ENCODE data around the gene RAD21L1.
"Not testable (repeated sequence)": the region's sequence is repeated elsewhere in the genome, so short reads cannot be mapped to it uniquely, and the experiment has no call there.

The RAD21L1 gene

DNA sequence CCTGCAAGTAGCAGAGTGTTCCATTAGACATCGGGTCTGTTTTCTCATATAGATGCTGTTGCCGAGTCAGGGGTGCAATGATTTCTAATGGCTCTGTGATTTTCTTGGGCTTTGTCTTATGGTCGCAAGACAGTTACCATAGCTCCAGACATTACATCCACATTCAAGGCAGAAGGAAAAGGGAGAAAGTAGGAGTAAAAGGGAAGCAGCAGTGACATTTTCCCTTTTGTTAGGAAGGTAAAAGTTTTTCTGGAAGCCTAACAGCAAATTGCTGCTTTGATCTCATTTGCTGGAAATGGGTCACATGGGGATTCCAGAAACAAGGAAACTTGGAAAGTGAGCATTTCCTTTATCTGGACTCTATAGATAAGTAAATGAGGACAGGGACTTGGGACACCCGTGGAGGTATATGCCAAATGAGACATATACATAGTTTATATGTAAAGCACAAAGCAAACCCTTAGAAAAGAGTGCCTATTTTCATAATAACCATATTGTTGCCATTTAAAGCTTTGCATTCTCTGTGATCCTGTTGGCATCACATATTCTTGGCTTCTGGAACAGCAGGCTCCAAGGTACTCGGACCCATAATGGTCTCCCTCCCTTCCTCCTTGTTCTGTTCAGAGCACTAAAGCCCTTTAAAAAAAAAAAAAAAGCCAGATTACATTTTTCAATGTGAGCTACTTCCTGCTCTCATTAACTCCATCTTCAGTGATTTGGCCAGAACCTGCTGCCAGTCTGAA, 22.9 kb upstream of the RAD21L1 start, which contains the start of gene C20orf202:
TSS of gene C20orf202 (plus strand) at position 693 of the 743 bp plus-strand sequence. CDS start 132 bp downstream, outside the sequence.
- no peak for DNase-seq

DNA sequence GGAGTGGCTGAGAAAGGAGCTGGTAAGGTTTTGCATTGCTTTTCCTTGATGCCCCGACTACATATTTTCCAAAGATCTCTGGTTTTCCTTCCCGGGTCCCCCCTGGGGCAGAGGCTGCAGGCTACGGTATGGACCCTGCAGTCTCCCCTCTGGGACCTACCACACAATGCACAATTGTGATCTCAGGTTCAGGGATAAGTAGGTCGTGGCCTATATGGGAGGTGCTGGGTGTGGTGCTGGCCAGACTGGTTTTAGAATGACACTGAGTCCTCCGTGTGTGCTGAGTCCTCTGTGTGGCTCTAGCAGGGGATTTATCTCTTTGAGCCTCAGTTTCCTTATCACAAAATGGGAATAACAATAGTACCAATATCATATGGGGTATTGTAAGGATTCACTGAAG, 22.2 kb upstream of the RAD21L1 start:
- DNase-seq: no peak

- no peak for DNase-seq
Observed at GRCh38 chr20:1204113-1204512, 21.7 kb upstream of the RAD21L1 start.

GRCh38 chr20:1204576-1204975, 21.3 kb upstream of the RAD21L1 start:
- no peak for DNase-seq

DNA sequence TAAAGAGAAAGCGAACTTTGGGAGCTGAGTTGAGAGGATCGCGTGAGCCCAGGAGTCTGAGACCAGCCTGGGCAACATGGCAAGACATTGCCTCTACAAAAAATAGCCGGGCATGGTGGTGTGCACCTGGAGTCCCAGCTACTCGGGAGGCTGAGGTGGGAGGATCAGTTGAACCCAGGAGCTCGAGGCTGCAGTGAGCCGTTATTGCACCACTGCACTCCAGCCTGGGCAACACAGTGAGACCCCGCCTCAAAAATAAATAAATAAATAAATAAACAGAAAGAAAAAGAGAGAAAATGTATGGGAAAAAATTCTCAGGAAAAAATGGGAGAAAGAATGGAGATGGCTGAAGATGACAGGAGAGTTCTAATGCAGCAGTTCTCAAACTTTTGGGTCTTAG, 20.0 kb upstream of the RAD21L1 start:
- no peak for DNase-seq

GRCh38 chr20:1206366-1207148, 19.3 kb upstream of the RAD21L1 start:
- no peak for DNase-seq

- no peak for DNase-seq
Observed at GRCh38 chr20:1207293-1207878, 18.5 kb upstream of the RAD21L1 start.

DNA sequence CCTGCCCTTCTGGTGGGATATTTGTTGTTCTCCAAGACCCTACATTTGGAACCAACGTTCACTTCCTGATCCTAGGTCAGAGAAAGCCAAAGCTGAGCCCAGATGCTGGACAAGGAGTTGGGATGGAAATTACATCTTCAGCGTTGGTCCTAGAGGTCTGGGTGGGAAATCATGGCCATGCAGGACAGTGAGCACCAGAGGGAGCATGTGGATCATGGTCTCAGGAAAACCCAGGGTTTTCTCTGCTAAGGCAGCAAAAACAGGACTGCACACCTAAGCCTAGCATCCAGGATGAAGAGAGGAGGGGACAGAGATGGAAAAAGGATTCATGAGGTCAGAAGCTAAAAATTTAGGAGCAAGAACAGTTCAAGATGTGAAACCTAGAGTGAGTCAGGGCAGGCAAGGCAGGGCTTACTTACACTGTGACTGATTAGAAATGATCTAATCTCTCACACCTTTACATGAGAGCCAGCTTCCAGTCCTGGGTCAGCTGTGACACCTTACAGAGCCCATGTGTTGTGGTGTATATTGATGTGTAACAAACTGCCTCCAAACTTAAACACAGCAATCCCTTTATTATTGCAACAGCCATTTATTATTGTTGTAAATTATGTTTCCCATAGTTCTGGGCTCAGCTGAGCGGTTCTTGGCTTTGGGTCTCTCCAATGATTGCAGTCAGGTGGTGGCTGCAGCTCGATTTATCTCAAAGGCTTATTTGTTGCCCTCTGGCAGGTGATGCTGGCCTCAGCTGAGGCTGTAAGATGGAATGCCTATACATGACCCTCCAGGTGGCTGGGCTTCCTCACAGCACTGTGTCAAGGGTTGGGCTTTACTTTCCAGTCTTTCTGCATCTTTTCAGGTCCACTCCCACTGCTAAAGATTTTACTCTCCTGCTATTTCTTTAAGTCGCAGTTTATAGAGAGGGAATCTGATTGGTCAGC, 16.1 kb upstream of the RAD21L1 start:
- peak; percentile 11 for DNase-seq

GRCh38 chr20:1210501-1210900, 15.3 kb upstream of the RAD21L1 start:
- no peak for DNase-seq

DNA sequence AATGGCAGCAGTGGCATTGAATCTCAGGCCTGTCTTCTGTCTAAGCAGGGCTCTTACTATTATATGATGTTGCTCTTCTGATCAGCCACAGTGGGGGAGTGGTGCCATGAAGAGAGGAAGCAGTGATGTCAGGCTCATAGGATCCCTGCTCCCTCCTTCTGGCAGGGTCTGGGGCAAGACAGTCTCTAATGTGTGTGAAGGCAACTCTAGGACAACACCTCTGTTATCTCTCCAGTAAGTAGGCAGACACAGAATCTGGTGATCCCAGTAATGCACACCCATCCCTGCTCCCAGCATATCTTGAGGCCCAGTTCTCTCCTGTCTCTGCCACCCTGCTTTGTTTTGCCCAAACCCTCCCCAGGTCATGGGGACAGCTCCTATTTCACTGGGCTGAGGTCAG, 13.8 kb upstream of the RAD21L1 start:
- no peak for DNase-seq

DNA sequence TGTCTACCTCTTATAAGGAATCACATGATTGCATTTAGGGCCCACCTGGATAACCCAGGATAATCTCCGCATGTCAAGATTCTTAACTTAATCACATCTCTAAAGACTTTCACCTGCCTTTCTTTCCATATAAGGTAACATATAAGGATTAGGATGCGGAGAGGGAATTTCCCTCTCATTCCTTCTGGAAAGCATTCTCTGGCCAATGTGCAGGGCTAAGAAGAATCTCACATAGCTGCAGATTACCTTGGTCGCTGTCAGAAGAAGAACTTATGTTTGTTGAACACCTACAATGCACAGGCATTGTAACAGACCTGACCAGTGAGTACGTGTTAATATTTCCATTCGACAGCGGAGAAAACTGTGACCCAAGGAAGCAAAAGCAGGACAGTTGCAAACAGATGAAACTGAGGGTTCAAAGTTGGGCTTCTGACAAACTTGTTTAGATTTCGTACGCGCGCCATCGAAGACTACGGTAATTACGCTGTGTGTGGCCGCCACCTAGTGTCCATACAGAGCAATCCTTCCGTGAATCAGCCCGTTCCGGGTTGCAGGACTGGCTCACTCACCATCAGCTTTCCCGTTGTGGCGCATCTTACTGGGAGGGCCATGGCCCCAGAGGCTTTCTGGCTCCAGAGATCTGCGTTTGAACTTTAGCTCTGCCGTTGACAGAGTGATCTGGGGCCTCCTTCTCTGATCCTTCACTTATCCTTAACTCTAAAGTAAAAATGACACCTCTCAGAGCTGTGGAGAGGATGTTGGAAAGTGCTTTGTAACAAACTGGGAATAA, 13.0 kb upstream of the RAD21L1 start:
- peak; percentile 89 for DNase-seq

DNA sequence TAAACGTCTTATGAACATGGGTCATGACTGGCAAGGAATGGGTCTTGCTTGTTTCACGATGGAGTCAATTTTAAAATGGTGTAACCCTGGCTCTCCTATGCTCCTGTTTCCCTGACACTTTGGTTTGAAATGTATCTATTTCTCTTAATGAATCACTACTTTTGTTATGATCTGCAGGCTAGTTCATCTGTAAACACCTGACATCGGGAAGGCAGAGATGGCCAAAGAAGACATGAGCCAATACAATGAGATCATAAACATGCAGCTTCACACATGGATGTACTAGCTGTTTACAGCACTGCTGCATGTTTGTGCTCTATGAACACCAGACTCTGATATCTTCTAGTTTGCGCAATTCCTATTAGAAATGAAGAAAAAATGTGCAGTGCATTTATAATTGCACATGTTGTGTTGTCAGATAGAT, 11.0 kb upstream of the RAD21L1 start:
- no peak for DNase-seq

DNA sequence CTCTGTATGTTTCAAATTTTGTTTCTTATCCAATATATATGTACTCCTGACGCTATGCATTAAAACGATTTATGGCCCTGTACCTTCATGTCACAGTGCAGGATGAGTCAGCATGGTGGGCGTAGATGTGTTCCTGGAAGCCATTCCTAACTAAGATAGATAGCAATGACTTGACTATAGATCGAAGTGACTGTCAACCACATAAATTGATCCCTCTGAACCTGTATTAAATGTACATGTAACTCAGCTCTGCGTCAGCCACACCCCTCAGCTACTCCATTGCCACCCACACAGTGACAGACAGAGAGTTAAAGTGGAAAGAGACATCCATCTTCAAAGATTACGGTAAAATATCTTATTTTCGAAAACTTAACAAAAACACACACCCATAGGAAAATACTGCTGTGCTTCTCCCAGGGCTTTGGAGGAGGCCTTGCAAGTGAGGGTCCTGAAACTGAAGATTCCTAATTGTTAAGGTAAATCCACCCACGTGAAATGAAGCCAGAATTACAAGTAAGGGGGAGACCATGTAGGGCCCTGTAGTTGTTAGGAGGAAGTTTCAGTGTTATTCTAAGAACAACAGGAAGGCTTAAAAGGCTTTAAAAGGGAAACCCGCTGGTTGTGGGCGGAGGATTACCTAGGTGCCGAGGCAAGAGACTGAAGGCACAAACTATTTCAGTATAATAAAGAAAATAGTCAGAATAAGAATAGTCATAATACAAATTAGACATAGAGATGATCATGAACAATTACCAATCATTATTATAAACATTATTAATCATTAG, 10.3 kb upstream of the RAD21L1 start:
- no peak for DNase-seq

DNA sequence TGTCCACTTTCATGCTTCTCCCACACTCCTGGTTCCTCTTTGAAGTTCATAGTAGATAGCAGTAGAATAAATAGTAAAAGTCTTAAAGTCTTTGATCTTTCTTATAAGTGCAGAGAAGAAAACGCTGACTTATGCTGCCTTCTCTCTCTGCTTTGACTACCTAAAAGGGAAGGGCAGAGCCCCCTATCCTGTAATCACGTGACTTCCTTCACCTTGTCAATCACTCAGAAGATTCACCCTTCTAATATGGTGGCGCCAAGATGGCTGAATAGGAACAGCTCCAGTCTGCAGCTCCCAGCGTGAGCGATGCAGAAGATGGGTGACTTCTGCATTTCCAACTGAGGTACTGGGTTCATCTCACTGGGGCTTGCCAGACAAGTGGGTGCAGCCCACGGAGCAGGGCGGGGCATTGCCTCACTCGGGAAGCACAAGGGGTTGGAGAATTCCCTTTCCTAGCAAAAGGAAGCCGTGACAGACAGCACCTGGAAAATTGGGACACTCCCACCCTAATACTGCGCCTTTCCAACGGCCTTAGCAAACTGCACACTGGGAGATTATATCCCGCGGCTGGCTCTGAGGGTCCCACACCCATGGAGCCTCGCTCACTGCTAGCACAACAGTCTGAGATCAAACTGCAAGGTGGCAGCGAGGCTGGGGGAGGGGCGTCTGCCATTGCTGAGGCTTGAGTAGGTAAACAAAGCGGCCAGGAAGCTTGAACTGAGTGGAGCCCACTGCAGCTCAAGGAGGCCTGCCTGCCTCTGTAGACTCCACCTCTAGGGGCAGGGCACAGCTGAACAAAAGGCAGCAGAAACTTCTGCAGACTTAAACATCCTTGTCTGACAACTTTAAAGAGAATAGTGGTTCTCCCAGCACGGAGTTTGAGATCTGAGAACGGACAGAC, 9.1 kb upstream of the RAD21L1 start:
- not testable (repeated sequence) for DNase-seq

GRCh38 chr20:1222750-1223149, 3.1 kb upstream of the RAD21L1 start:
- not testable (repeated sequence) for DNase-seq

GRCh38 chr20:1224205-1224890, 1.5 kb upstream of the RAD21L1 start:
- DNase-seq: no peak

DNA sequence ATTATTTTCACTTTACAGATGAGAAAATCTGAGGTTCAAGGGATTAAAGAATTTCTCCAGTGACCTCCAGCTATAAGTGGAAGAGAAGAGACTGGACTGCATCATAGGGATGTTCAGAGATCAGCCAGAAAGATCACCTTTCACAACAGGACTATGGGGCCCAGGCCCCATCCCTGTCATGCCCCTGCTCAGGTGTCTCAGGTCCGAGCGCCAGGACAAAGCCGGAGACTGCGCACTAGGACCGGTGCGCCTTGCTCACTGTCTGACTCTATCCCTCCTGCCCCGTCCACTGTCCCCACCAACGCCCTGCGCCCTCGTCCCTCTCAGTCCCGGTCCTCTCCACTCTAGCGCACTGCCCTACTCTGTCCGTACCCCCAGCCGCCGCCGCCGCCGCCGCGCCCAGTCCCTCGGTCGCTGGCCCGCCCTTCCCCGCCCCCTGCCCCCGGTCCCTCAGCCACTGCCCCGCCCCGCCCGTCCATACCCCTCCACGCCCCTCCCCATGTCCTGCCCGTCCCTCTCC, 521 bp upstream of the RAD21L1 start:
- DNase-seq: peak; percentile 89

DNA sequence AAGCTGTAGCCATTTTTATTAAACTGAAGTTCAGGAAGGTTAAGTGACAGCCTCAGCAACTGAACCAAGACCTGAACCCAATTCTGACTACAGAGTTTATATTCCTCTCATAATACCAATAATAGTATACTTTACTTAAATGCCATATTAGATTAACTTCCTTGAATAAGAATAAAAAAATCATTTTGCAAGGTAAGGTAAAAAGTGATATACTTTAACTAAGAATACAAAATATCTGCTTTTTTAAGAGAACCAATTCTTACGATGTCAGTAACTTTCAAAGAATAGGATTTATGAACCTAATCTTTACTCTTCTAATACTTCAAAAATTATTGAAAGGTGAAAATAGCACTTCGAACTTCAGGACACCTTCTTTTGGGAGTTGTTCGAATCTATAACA, 3.7 kb downstream of the RAD21L1 start:
- DNase-seq: no peak
